Stimulated activated CD4-positive, alpha-beta T cell treated with anti-CD3 and anti-CD28 coated beads, Interleukin-15, amount 100 ng/mL, for 48 hours (primary cell): ENCODE measurements around the gene SDC1.

Source experiments
- DNase-seq, 2 donors: peaks; one replicate each; pipeline ENCODE4 v3.0.0-alpha.2; 2020; ENCODE audit warnings: low read depth in 2 of 2

Gene SDC1

GRCh38 chr2:20169796-20170703, 54.9 kb downstream of the SDC1 start:
- no peak for DNase-seq

GRCh38 chr2:20168727-20169696, 55.9 kb downstream of the SDC1 start:
- no peak for DNase-seq

- no peak for DNase-seq
These were observed 56.7 kb downstream of the SDC1 start for GRCh38 chr2:20168048-20168726.

- DNase-seq = no peak
These were observed 57.6 kb downstream of the SDC1 start for GRCh38 chr2:20167356-20167755.

GRCh38 chr2:20165677-20166509, 59.0 kb downstream of the SDC1 start:
- no peak for DNase-seq

- no peak for DNase-seq
These were observed 60.0 kb downstream of the SDC1 start for GRCh38 chr2:20164734-20165478.

- DNase-seq = no peak
These were observed 60.7 kb downstream of the SDC1 start for GRCh38 chr2:20164061-20164733.

- DNase-seq = no peak
These were observed 65.4 kb downstream of the SDC1 start for GRCh38 chr2:20159411-20160070.

- no peak for DNase-seq
These were observed 67.6 kb downstream of the SDC1 start for GRCh38 chr2:20157193-20157891.

GRCh38 chr2:20156836-20157192, 68.1 kb downstream of the SDC1 start:
- no peak for DNase-seq

- no peak for DNase-seq
These were observed 68.7 kb downstream of the SDC1 start for GRCh38 chr2:20156076-20156759.

- no peak for DNase-seq
These were observed 71.6 kb downstream of the SDC1 start for GRCh38 chr2:20153131-20153851.

GRCh38 chr2:20150806-20151571, 73.9 kb downstream of the SDC1 start:
- no peak for DNase-seq
